Astrocyte of the cerebellum (primary cell): ENCODE measurements around the gene SOAT2.
A peak's percentile ranks its signal among the peaks of the same experiment; 100 is the strongest.

Experiments
- DNase-seq: peaks from one replicate; pipeline ENCODE4 v3.0.0-alpha.2; 2011; ENCODE audit warnings: low read depth
- H3K4me3 ChIP-seq: 2 replicates; pipeline ENCODE4 v1.5.1; 2011; ENCODE audit warnings: mild to moderate bottlenecking, low read depth, low read length, moderate library complexity
- in situ Hi-C: cut with HindIII; loops from 2 replicates; pipeline ENCODE4 v1.10.0; 2017; ENCODE audit warnings: low sequenced_read_pairs
- TF ChIP-seq, protein P1 (sequence below): IDR thresholded peaks from 2 replicates; pipeline ENCODE4 v1.5.1; 2012; ENCODE audit warnings: low read length, low read depth, moderate library complexity, mild to moderate bottlenecking; ENCODE audit errors: missing control alignments

The SOAT2 gene

DNA sequence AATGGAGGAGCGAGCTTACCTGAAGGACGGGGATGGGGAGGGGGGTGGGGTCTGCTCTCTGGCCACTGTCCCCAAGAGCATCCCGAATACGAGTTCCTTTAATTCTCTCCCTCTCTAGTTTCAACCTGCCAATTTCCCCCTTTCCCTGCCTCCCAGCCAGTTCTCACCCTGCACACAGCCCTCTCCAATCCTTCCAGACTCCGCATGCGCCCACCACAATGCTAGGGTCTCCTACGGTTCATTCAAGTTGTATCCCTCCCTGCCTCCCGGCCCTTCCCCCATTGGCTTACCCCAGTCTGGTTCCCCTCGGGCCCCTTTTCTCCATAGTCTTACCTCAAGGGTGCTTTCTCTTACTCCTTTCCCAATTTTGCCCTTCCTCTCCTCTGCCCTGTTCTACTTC lies 6.5 kb upstream of the SOAT2 start:
- in situ Hi-C loops, result no loop called here
- no peak for DNase-seq
- TF ChIP-seq, protein P1, sequence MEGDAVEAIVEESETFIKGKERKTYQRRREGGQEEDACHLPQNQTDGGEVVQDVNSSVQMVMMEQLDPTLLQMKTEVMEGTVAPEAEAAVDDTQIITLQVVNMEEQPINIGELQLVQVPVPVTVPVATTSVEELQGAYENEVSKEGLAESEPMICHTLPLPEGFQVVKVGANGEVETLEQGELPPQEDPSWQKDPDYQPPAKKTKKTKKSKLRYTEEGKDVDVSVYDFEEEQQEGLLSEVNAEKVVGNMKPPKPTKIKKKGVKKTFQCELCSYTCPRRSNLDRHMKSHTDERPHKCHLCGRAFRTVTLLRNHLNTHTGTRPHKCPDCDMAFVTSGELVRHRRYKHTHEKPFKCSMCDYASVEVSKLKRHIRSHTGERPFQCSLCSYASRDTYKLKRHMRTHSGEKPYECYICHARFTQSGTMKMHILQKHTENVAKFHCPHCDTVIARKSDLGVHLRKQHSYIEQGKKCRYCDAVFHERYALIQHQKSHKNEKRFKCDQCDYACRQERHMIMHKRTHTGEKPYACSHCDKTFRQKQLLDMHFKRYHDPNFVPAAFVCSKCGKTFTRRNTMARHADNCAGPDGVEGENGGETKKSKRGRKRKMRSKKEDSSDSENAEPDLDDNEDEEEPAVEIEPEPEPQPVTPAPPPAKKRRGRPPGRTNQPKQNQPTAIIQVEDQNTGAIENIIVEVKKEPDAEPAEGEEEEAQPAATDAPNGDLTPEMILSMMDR, result no peak
- H3K4me3 ChIP-seq, result peak overlapping the region; percentile 61

DNA sequence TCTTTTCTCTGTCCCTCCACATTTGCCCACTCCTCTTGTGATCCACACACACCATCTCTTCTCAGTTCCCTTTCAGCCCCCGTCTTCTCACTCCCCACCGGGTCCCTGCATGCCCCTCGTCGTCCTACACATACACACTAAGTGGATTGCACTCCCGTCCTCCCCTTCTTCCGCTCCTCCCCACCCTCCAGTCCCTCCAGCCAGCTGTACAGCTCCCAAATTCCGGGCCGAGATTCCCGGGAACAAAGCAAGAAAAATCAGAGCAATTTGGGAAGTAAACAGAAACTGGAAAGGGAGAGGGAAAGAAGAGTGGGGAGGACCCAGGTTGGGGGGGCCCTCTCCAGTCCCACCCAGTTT lies 6.1 kb upstream of the SOAT2 start:
- DNase-seq, result no peak
- TF ChIP-seq, protein P1, result no peak
- peak overlapping the region; percentile 61 for H3K4me3 ChIP-seq
- in situ Hi-C loops, result no loop called here

DNA sequence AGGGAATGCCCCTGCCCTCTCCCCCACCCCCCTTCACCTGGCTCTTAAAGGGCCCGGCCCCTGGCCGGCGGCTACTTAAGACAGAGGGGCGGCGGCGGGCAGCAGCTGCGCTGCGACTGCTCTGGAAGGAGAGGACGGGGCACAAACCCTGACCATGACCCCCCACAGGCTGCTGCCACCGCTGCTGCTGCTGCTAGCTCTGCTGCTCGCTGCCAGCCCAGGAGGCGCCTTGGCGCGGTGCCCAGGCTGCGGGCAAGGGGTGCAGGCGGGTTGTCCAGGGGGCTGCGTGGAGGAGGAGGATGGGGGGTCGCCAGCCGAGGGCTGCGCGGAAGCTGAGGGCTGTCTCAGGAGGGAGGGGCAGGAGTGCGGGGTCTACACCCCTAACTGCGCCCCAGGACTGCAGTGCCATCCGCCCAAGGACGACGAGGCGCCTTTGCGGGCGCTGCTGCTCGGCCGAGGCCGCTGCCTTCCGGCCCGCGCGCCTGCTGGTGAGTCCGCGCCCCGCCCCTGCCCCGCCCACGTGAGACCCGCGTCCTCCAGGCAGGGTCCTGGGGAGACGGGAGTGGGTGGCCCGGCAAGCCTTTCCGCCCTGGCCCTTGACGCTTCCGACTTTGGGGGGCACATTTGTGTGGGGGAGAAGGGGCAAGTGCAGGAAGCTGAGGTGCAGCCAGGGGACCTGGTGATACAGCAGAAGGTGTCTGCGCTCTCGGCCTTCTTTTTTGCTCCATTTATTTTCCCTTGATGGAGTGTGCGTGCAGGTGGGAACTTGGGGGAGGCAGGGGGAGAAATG lies 5.5 kb upstream of the SOAT2 start, which contains the start of gene IGFBP6:
Gene IGFBP6, plus strand, starts transcription at position 104 of the 790 bp plus-strand sequence. Its CDS starts 51 bp downstream, at position 155.
- DNase-seq, result no peak
- in situ Hi-C loops, result no loop called here

DNA sequence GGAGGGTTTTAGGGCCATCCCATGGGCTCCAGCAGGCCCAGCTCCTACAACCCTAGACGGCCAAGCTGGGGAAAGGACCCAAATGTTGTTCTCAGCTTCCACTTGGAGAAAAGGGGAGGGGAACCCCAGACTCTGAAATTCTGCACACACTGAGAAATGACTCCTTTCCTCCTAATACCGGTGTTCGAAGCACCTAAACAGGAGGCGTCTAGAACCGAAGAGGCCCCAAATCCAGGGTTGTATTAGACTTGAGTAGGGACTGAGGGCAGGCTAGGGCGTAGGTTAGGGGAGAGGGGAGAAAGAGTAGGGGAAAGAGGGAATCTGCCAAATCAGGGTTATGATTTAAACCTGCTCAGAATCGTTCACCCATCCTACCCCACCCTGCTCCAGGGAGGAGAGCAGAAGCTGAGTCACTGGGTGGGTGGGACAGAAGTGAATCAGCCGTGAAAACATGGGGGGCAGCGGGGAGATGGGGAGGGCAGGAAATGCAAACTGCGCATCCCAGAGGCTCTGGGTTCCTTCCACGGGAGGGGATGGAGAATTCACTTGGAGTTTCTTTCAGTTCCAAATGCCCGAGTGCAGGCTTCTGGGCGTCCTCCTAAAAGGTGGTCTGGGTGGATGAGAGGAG lies 4.8 kb upstream of the SOAT2 start:
- in situ Hi-C loops, result no loop called here
- no peak for DNase-seq
- peak overlapping the region; percentile 61 for H3K4me3 ChIP-seq
- TF ChIP-seq, protein P1, result no peak

More for the DNA sequence above, 5.5 kb upstream of the SOAT2 start, which contains the start of gene IGFBP6:
- TF ChIP-seq, protein P1, result no peak
- peak within 1 kb of the TSS; percentile 61 for H3K4me3 ChIP-seq

DNA sequence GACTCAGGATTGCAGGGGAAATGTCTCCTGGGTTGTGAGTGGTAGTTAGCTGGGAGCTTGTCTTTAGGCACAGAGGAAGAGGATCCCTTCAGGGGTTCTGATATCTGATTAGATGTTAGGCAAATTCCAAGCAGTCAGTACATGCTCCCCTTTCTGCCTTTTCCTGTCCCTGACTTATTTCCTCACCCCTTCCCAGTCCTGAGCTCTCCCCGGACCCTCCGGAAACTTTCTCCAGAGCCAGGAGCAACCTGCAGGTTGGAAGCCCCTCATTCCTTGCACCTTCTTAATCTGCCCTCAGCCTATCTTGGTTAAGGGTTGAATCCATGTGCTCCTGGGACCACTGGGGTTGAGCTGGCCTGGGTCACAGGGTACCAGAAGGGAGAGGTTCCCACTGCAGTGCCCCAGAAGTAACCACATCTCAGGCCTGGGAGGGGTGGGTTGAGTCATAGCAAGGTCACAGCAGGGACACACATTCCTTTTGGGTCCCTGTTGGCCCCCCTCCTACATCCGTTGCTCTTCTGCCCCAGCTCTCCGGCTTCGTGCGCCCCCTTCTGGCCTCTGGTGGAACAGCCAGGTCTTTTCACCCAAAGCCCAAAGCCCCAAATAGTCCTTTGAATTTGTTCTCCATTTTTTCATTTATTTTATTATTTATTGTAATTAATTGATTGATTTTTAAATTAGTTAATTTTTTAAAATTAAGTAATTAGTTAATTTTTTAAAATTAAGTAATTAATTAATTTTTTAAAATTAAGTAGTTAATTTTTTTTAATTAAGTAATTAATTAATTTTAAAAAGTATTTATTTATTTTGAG lies 4.0 kb upstream of the SOAT2 start:
- TF ChIP-seq, protein P1, result peak; percentile 96
- in situ Hi-C loops, result no loop called here
- DNase-seq, result peak; percentile 79
- H3K4me3 ChIP-seq, result peak overlapping the region; percentile 61

DNA sequence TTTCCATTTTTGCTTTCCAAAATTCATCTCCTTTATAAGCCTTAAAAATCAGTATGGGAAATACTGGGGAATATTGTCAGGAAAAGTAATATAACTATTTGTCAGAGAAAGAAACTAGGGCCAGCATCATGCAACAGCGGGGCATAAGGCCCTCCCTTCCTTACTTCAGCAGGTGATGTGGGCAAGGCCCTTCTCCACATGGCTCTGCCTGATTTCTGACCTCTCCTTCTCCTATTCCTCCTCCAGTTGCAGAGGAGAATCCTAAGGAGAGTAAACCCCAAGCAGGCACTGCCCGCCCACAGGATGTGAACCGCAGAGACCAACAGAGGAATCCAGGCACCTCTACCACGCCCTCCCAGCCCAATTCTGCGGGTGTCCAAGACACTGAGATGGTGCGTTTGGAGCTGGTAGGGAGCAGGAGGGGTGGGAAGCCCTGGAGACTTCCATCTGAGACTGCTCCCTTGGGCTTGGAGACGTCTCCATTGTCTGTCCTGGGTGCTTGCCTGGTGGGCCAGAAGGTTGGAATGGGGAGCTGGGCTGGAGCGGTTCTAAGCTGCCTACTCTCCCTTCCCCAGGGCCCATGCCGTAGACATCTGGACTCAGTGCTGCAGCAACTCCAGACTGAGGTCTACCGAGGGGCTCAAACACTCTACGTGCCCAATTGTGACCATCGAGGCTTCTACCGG lies 2.7 kb upstream of the SOAT2 start:
- DNase-seq, result no peak
- in situ Hi-C loops, result loop anchor here (5.0 kb wide), 1 partner anchor 33 kb away; no protein-coding TSS in a partner anchor
- H3K4me3 ChIP-seq, result no peak overlapping the region
- TF ChIP-seq, protein P1, result no peak
